Activated T-helper 17 cell treated with anti-CD3 and anti-CD28 coated beads, Interleukin-2, amount 50 U/mL, for 72 hours (primary cell): ENCODE measurements around the gene APCDD1L. TPM values are rescaled to one million over a fixed set of nuclear protein-coding genes. Genes with fewer than 3 reads are reported as not detected.
"Not testable (repeated sequence)": the region's sequence is repeated elsewhere in the genome, so short reads cannot be mapped to it uniquely, and the experiment has no call there.

Source experiments
- ATAC-seq: fragments of 150-1000 bp; cut with Tn5 transposase; replicated peaks from 2 replicates; pipeline ENCODE4 v1.10.0; 2021; ENCODE audit warnings: mild to moderate bottlenecking, moderate library complexity
- H3K27ac Mint-ChIP-seq: one replicate; pipeline ENCODE4 v1.8.0; 2022; ENCODE audit warnings: mixed read lengths
- H3K27me3 Mint-ChIP-seq: one replicate; pipeline ENCODE4 v1.8.0; 2022; ENCODE audit warnings: mixed read lengths
- H3K36me3 Mint-ChIP-seq: one replicate; pipeline ENCODE4 v1.8.0; 2022; ENCODE audit warnings: low read depth, mild to moderate bottlenecking, mixed read lengths
- H3K4me1 Mint-ChIP-seq: one replicate; pipeline ENCODE4 v1.8.0; 2022; ENCODE audit warnings: mixed read lengths
- H3K4me3 Mint-ChIP-seq: one replicate; pipeline ENCODE4 v1.8.0; 2022; ENCODE audit warnings: mild to moderate bottlenecking, mixed read lengths
- H3K9me3 Mint-ChIP-seq: one replicate; pipeline ENCODE4 v1.8.0; 2022; ENCODE audit warnings: mixed read lengths
- total RNA-seq, 2 donors: library from RNA; stranded (reverse); gene quantifications; one replicate each; pipeline ENCODE4 v1.2.3, GENCODE V29; 2022

The APCDD1L gene
- total RNA-seq, 2 donors from 2014 or later, result not detected

DNA sequence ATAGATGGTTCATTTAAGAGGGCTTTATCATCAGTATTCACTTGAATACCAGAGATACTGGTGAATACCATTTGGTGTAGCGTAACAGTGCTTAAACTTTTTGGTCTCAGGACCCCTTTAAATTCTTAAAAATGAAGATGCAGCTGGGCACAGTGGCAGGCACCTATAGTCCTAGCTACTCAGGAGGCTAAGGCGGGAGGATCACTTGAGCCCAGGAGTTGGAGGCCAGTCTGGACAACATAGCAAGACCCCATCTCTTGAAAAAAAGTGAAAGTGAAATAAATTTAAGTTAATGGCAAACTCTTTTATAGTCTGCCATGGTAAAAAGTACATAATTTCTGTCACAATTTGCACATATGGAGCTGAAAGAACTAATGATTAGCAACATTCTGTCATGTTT is 86.8 kb downstream of the APCDD1L start:
- no peak for ATAC-seq
- Mint-ChIP-seq H3K27ac (no peak overlapping the region), H3K4me3 (no peak overlapping the region), H3K4me1 (peaks cover 29% of the 10 kb centered on the region), H3K27me3 (no peaks in the 10 kb centered on the region), H3K36me3 (peaks cover 43% of the 10 kb centered on the region), H3K9me3 (no peaks in the 10 kb centered on the region)

DNA sequence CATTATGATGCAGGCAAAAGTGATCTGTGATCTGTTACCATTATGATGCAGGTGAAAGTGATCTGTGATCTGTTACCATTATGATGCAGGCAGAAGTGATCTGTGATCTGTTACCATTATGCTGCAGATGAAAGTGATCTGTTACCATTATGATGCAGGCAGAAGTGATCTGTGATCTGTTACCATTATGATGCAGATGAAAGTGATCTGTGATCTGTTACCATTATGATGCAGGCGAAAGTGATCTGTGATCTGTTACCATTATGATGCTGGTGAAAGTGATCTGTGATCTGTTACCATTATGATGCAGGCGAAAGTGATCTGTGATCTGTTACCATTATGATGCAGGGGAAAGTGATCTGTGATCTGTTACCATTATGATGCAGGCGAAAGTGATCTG is 87.6 kb downstream of the APCDD1L start:
- not testable (repeated sequence) for H3K9me3 Mint-ChIP-seq, H3K4me3 Mint-ChIP-seq, H3K27ac Mint-ChIP-seq, H3K27me3 Mint-ChIP-seq, ATAC-seq
- peaks cover 21% of the 10 kb centered on the region for H3K4me1 Mint-ChIP-seq
- peaks cover 40% of the 10 kb centered on the region for H3K36me3 Mint-ChIP-seq

DNA sequence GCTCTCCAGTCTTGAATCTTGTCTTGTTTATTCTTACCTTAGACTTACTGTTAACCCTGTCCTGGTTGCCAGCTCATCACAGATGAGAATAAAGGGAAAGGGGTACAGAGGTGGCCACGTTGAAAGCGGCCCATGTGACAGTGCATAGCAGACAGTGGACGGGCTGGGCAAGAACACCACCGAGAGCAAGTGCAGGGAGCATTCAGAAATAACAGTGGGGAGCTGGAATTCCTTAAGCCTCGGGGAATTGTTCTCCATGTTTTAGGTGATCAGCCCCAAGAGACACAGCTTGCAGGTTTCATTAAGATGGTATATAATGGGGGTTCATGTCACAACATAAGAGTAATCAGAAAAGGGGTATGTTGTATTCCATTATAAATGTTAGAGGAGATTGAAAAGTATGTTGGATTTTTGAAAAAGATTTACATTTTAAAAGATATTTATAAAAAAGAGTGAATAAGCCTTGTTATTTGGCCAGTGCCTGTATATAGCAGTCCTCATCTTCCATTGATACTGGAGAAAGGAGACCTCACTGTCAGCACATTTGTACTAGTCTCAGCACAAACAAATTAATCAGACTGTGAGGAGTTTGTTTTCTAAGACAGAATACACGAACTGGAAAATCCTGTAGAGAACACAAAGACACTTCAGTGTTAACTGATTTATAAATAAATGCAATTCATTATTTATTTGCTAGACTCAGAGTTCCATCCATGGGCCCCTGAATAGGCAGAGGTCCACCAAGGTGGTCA is 90.8 kb downstream of the APCDD1L start:
- peaks cover 15% of the 10 kb centered on the region for H3K4me1 Mint-ChIP-seq
- H3K4me3 Mint-ChIP-seq, result no peak overlapping the region
- H3K9me3 Mint-ChIP-seq, result no peaks in the 10 kb centered on the region
- no peak for ATAC-seq
- H3K27me3 Mint-ChIP-seq, result no peaks in the 10 kb centered on the region
- peak overlapping the region; percentile 51 for H3K27ac Mint-ChIP-seq
- H3K36me3 Mint-ChIP-seq, result peaks cover 52% of the 10 kb centered on the region

DNA sequence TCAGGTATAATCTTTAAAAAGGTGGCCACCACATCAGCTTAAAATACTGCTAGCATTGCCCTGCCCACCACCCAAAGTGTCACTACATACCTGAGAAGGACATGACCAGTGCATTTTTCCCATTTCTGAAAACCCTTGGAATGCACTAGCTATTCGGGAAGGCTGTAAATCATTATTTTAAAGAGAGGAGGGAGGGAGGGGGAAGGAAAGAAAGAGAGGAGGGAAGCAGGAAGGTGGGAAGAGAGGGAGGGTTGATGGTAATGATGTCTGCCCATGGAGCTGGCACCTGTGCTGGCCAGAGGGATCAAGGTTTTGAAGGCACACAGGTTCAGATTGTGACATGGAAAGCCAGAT is 93.7 kb downstream of the APCDD1L start:
- Mint-ChIP-seq H3K36me3 (peaks cover 81% of the 10 kb centered on the region), H3K4me1 (peaks cover 31% of the 10 kb centered on the region), H3K27ac (no peak overlapping the region), H3K9me3 (no peaks in the 10 kb centered on the region), H3K27me3 (no peaks in the 10 kb centered on the region), H3K4me3 (no peak overlapping the region)
- ATAC-seq, result no peak

DNA sequence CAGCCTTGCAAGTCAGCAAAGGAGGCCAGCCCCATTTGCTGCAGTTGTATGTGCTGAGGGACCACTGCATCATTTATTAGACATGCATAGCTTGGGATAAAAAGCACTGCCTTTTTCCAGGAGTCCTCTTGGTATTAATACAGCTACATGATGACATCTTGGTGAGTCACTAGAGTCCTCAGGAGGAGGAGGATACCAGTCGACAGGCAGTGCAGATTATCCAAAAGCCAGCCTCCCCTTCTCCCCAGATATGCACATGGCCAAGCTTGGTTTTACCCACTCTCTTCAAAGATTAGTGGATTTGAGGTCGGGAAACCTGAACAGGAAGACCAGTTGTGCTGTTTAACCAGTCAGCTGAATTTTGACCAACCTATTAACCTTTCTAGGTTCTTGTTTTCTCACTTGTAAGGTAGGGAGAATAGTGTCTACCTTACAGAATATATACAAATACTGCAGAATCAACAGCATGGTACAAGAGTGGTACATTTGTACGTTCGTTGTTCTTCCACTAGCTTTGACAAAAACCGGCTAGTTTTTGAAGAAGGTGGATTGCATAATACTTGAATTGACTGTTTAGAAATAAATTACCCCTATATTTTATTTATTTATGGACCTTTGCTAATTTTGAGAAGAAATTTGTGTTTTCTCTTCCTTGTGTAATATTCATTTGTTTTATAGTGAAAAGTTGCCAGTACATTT is 94.3 kb downstream of the APCDD1L start:
- Mint-ChIP-seq H3K4me3 (no peak overlapping the region), H3K4me1 (peaks cover 36% of the 10 kb centered on the region), H3K27ac (no peak overlapping the region), H3K27me3 (no peaks in the 10 kb centered on the region), H3K36me3 (peaks cover 85% of the 10 kb centered on the region), H3K9me3 (no peaks in the 10 kb centered on the region)
- peak; percentile 29 for ATAC-seq

- H3K4me1 Mint-ChIP-seq, result peaks cover 34% of the 10 kb centered on the region
- H3K4me3 Mint-ChIP-seq, result no peak overlapping the region
- no peaks in the 10 kb centered on the region for H3K27me3 Mint-ChIP-seq
- peak; percentile 69 for ATAC-seq
- H3K27ac Mint-ChIP-seq, result peak overlapping the region; percentile 25
- no peaks in the 10 kb centered on the region for H3K9me3 Mint-ChIP-seq
- H3K36me3 Mint-ChIP-seq, result peaks cover 79% of the 10 kb centered on the region
These were observed 96.0 kb downstream of the APCDD1L start for GRCh38 chr20:58418949-58419748.

GRCh38 chr20:58417438-58417837 is 97.8 kb downstream of the APCDD1L start:
- Mint-ChIP-seq H3K4me3 (no peak overlapping the region), H3K9me3 (no peaks in the 10 kb centered on the region), H3K36me3 (peaks cover 69% of the 10 kb centered on the region), H3K27ac (peak overlapping the region; percentile 72), H3K4me1 (peaks cover 31% of the 10 kb centered on the region), H3K27me3 (no peaks in the 10 kb centered on the region)
- no peak for ATAC-seq

DNA sequence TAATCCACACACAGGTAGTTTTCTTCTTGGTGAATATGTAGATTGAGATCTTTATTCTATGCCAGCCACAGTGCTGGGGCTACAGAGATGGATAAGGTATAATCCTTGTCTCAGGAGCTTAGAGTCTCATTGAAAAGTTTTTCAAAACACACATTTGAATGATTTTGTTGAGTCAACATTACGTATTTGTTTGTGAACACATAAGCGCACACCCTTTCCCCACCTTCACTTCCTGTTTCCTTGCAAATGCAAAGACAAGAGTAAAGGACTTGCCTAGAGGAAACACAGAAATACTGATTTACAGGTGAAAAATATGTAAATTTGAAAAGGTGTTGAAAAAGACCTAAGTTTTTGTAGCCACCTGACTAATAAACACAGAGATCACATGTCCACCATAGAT is 98.4 kb downstream of the APCDD1L start:
- Mint-ChIP-seq H3K36me3 (peaks cover 63% of the 10 kb centered on the region), H3K27ac (peak overlapping the region; percentile 72), H3K4me3 (peak overlapping the region; percentile 32), H3K9me3 (no peaks in the 10 kb centered on the region), H3K27me3 (no peaks in the 10 kb centered on the region), H3K4me1 (peaks cover 31% of the 10 kb centered on the region)
- peak; percentile 28 for ATAC-seq

DNA sequence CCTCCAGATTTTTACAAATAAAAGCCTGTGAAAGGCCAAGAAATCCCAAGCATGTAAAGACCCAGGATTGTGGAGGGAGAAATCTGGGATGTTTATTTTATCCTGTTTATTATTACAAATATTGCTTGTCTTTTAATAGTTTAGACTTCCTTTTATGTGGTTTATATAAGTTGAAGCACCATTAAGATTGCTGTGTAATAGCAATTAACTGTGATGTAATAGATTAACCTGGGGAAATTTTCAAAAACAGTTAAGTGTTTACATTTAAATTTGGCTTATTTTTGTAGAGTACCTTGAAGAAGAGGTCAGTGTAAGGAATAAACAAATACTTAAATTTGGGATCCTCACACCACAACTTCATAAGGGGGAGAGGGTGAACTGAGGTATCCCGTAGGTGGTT is 99.1 kb downstream of the APCDD1L start:
- Mint-ChIP-seq H3K9me3 (no peaks in the 10 kb centered on the region), H3K4me3 (peak overlapping the region; percentile 32), H3K4me1 (peaks cover 31% of the 10 kb centered on the region), H3K27ac (peak overlapping the region; percentile 72), H3K36me3 (peaks cover 55% of the 10 kb centered on the region), H3K27me3 (no peaks in the 10 kb centered on the region)
- ATAC-seq, result no peak

DNA sequence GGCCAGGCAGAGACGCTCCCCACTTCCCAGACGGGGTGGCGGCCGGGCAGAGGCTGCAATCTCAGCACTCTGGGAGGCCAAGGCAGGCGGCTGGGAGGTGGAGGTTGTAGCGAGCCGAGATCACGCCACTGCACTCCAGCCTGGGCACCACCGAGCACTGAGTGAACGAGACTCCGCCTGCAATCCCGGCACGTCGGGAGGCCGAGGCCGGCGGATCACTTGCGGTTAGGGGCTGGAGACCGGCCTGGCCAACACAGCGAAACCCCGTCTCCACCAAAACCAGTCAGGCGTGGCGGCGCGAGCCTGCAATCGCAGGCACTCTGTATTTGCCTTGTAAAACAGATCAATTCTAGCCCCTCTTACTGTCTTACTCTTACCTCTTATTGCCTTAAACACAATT is 100.4 kb downstream of the APCDD1L start:
- Mint-ChIP-seq H3K36me3 (peaks cover 47% of the 10 kb centered on the region), H3K4me1 (peaks cover 38% of the 10 kb centered on the region), H3K27ac (peak overlapping the region; percentile 34)
- H3K27me3 Mint-ChIP-seq, H3K9me3 Mint-ChIP-seq, H3K4me3 Mint-ChIP-seq, ATAC-seq: not testable (repeated sequence)

- H3K27me3 Mint-ChIP-seq, H3K4me3 Mint-ChIP-seq, H3K27ac Mint-ChIP-seq, ATAC-seq, H3K9me3 Mint-ChIP-seq: not testable (repeated sequence)
- Mint-ChIP-seq H3K4me1 (peaks cover 42% of the 10 kb centered on the region), H3K36me3 (peaks cover 42% of the 10 kb centered on the region)
These were observed 101.0 kb downstream of the APCDD1L start for GRCh38 chr20:58414216-58414615.

Other genes with a start within 250 kb of the APCDD1L start
- gene RAB22A, start 205.7 kb downstream of the APCDD1L start, total RNA-seq, result 10 to 100 TPM; 11.6 to 12.8 TPM
- 10 to 100 TPM; 43.2 to 48.2 TPM for gene VAPB, start 126.2 kb downstream of the APCDD1L start, total RNA-seq
- gene STX16, start 135.9 kb upstream of the APCDD1L start, total RNA-seq, result 100 to 1,000 TPM in 1 of 2 donors, 10 to 100 TPM in 1; 95.3 to 130 TPM
- gene NPEPL1, start 177.4 kb upstream of the APCDD1L start, total RNA-seq, result 10 to 100 TPM; 19.1 to 23.0 TPM